ENCODE measurements around the gene STN1.

- TF ChIP-seq SIN3A (IDR thresholded peaks at IDR 0.05; ENCODE audit: low read depth) (peak; percentile 38; the same call in 1 of the 2 replicates), CTCF (IDR thresholded peaks at IDR 0.05 in 2 of 3, conservative IDR thresholded peaks at IDR 0.05 in 1 of 3; ENCODE audit: borderline replicate concordance in 1 of 3, insufficient read depth in 1 of 3, low read depth in 2 of 3, low read length in 2 of 3) (no peak), TCF7L2 (IDR thresholded peaks at IDR 0.05; ENCODE audit: borderline replicate concordance, extremely low read depth, insufficient read depth, insufficient read length) (no peak), EZH2 (IDR thresholded peaks at IDR 0.05) (no peak), FOSL1 (IDR thresholded peaks at IDR 0.05; ENCODE audit: low read depth) (no peak), REST (IDR thresholded peaks at IDR 0.05; ENCODE audit: low read depth) (no peak), EZH2phosphoT487 (IDR thresholded peaks at IDR 0.05; ENCODE audit: borderline replicate concordance) (no peak)
Observed at GRCh38 chr10:103872137-103872931, 45.6 kb downstream of the STN1 start.
